Mesendoderm (in vitro differentiated cells): ENCODE data around the gene PADI4.
A peak's percentile ranks its signal among the peaks of the same experiment; 100 is the strongest.

Experiments
- DNase-seq: peaks from one replicate; pipeline ENCODE4 v3.0.0; 2013
- H2AK5ac ChIP-seq: 2 replicates; pipeline ENCODE4 v1.6.1; 2013; ENCODE audit warnings: low read length, inconsistent platforms
- H2BK120ac ChIP-seq: 2 replicates; pipeline ENCODE4 v1.6.1; 2013; ENCODE audit warnings: low read depth, mild to moderate bottlenecking, low read length, moderate library complexity, mixed read lengths
- H2BK15ac ChIP-seq: replicated peaks from 2 replicates; pipeline ENCODE4 v1.6.1; 2013; ENCODE audit warnings: low read depth, mild to moderate bottlenecking, moderate library complexity
- H2BK5ac ChIP-seq: 2 replicates; pipeline ENCODE4 v1.6.1; 2013; ENCODE audit warnings: low read length, inconsistent platforms
- H3K18ac ChIP-seq: 2 replicates; pipeline ENCODE4 v1.6.1; 2013; ENCODE audit warnings: mild to moderate bottlenecking, low read length, mixed read lengths
- H3K23ac ChIP-seq: one replicate; pipeline ENCODE4 v1.6.1; 2013; ENCODE audit warnings: low read length
- H3K27ac ChIP-seq: 2 replicates; pipeline ENCODE4 v1.5.1; 2013; ENCODE audit warnings: low read depth, mild to moderate bottlenecking, inconsistent platforms, low read length, moderate library complexity
- H3K27me3 ChIP-seq: 2 replicates; pipeline ENCODE4 v1.6.1; 2013; ENCODE audit warnings: low read length, control low read depth, mild to moderate bottlenecking, inconsistent platforms; ENCODE audit not compliant: insufficient read depth, poor library complexity
- H3K36me3 ChIP-seq: 2 replicates; pipeline ENCODE4 v1.6.1; 2013; ENCODE audit warnings: low read length, inconsistent platforms; ENCODE audit not compliant: control insufficient read depth, insufficient read depth
- H3K4ac ChIP-seq: one replicate; pipeline ENCODE4 v1.6.1; 2013; ENCODE audit warnings: low read depth, mild to moderate bottlenecking, low read length, moderate library complexity
- H3K4me1 ChIP-seq: 2 replicates; pipeline ENCODE4 v1.6.1; 2013; ENCODE audit warnings: low read depth, low read length, inconsistent platforms; ENCODE audit not compliant: control insufficient read depth
- H3K4me2 ChIP-seq: 2 replicates; pipeline ENCODE4 v1.6.1; 2013; ENCODE audit warnings: low read length
- H3K4me3 ChIP-seq: 2 replicates; pipeline ENCODE4 v1.5.1; 2013; ENCODE audit warnings: mild to moderate bottlenecking, low read length
- H3K56ac ChIP-seq: one replicate; pipeline ENCODE4 v1.6.1; 2013; ENCODE audit warnings: low read length
- H3K79me1 ChIP-seq: 2 replicates; pipeline ENCODE4 v1.6.1; 2013; ENCODE audit warnings: low read length, inconsistent platforms
- H3K79me2 ChIP-seq: 2 replicates; pipeline ENCODE4 v1.6.1; 2013; ENCODE audit warnings: mild to moderate bottlenecking, low read length; ENCODE audit not compliant: control insufficient read depth, insufficient read depth
- H3K9ac ChIP-seq: 2 replicates; pipeline ENCODE4 v1.6.1; 2013; ENCODE audit warnings: low read length, inconsistent platforms
- H4K5ac ChIP-seq: one replicate; pipeline ENCODE4 v1.6.1; 2013; ENCODE audit warnings: low read length
- H4K8ac ChIP-seq: one replicate; pipeline ENCODE4 v1.6.1; 2013; ENCODE audit warnings: low read depth, mild to moderate bottlenecking, control low read depth, low read length, moderate library complexity
- WGBS: extraction: QIAGEN DNeasy Blood & Tissue Kit; methylation state at CpG from one replicate; pipeline ENCODE4 v1.1.7; 2013; ENCODE audit warnings: low lambda C conversion rate, missing lambda C conversion rate; ENCODE audit not compliant: insufficient coverage; ENCODE audit errors: extremely low coverage; 5-methylcytosine and 5-hydroxymethylcytosine counted together

Gene PADI4

GRCh38 chr1:17350928-17351446, 43.0 kb downstream of the PADI4 start:
- Histone ChIP-seq H3K4me2 (no peak overlapping the region), H3K36me3 (no peaks in the 10 kb centered on the region), H4K5ac (no peak overlapping the region), H2BK120ac (no peak overlapping the region), H3K23ac (no peak overlapping the region), H2BK15ac (no peak overlapping the region), H3K27ac (no peak overlapping the region), H4K8ac (no peak overlapping the region), H3K79me1 (no peaks in the 10 kb centered on the region), H3K79me2 (no peaks in the 10 kb centered on the region), H3K18ac (no peak overlapping the region), H3K9ac (no peak overlapping the region), H3K56ac (no peak overlapping the region), H2BK5ac (no peak overlapping the region), H3K27me3 (no peaks in the 10 kb centered on the region), H3K4ac (no peak overlapping the region), H3K4me3 (no peak overlapping the region), H2AK5ac (no peak overlapping the region), H3K4me1 (no peaks in the 10 kb centered on the region)
- no peak for DNase-seq
- no CpG with 5 or more reads among the region's 7 CpGs for WGBS

DNA sequence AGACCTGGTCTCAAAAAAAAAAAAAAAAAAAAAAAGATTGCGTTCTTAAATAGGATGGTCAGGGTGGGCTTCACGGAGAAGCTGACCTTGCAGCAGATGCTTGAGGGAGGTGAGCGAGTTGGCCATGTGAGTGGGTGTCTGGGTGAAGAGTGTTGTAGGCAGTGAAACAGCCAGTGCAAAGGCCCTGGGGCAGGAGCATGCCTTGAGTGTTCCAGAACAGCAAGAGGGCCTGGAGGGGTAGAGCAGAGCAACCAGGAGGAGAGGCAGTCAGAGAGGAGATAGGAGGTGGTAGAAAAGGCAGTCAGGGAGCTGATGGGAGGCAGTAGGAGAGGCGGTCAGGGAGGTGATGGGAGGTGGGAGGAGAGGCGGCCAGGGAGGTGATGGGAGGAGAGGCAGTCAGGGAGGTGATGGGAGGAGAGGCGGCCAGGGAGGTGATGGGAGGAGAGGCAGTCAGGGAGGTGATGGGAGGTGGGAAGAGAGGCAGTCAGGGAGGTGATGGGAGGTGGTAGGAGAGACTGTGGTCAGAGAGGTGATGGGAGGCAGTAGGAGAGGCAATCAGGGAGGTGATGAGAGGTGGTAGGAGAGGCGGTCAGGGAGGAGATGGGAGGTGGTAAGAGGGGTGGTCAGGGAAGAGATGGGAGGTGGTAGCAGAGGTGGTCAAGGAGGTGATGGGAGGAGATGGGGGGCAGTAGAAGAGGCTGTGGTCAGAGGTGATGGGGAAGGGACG, 43.8 kb downstream of the PADI4 start:
- H3K4me1 ChIP-seq: no peaks in the 10 kb centered on the region
- WGBS: no CpG with 5 or more reads among the region's 8 CpGs

DNA sequence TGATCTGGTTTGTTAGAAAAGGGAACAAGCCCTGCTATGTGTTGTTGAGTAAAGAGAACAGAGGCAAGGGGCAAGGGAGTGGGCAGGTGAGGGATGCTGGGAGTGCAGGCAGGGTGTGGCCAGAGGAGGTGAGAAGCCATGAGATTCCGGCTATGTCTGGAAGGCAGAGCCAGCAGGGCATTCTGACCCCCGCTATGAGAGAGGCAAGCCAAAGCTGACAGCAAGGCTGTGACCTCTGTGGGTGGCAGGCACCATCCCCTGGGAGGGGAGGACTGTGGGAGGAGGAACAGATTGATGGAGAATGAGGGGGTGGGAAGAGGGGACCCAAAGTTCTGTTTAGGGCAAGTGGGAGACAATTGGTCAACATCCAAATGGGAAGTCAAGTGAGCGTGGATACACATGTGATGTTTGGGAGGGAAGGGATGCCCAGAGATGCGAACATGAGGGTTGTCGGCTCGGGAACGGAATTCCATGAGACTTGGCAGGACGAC, 44.5 kb downstream of the PADI4 start:
- no peak overlapping the region for H3K9ac ChIP-seq

More for the DNA sequence above, 43.8 kb downstream of the PADI4 start:
- Histone ChIP-seq H3K4me3 (no peak overlapping the region), H3K23ac (no peak overlapping the region), H3K4ac (no peak overlapping the region), H3K79me2 (no peaks in the 10 kb centered on the region), H2AK5ac (no peak overlapping the region), H4K8ac (no peak overlapping the region), H3K4me2 (no peak overlapping the region), H3K27ac (no peak overlapping the region), H2BK120ac (no peak overlapping the region), H3K56ac (no peak overlapping the region), H2BK15ac (no peak overlapping the region), H3K36me3 (no peaks in the 10 kb centered on the region), H4K5ac (no peak overlapping the region), H3K27me3 (no peaks in the 10 kb centered on the region), H3K18ac (no peak overlapping the region), H2BK5ac (no peak overlapping the region), H3K9ac (no peak overlapping the region), H3K79me1 (no peaks in the 10 kb centered on the region)
- no peak for DNase-seq

DNA sequence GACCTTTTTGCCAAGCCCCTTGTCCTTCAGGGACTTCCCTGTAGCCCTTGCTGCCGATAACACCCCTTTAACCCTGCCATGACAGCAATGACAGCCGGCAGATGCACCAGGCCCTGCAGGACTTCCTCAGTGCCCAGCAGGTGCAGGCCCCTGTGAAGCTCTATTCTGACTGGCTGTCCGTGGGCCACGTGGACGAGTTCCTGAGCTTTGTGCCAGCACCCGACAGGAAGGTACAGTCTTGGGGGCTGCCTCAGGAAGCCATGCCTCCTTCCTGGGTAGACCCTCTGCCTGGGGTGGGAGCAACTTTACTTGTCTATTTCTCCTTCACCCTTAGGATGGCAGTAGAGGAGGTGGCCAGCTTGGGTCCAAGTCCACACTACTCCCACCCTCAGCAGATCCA, 47.9 kb downstream of the PADI4 start:
- H3K79me2 ChIP-seq: no peaks in the 10 kb centered on the region
- H3K79me1 ChIP-seq: no peaks in the 10 kb centered on the region
- no peak overlapping the region for H4K8ac ChIP-seq
- no peak overlapping the region for H3K9ac ChIP-seq
- no CpG with 5 or more reads among the region's 6 CpGs for WGBS
- no peak overlapping the region for H2BK15ac ChIP-seq
- H3K36me3 ChIP-seq: no peaks in the 10 kb centered on the region
- H3K4me1 ChIP-seq: no peaks in the 10 kb centered on the region
- no peak overlapping the region for H2BK5ac ChIP-seq
- no peak overlapping the region for H2BK120ac ChIP-seq
- no peak overlapping the region for H3K18ac ChIP-seq
- H3K4me2 ChIP-seq: no peak overlapping the region
- no peak overlapping the region for H4K5ac ChIP-seq
- H3K23ac ChIP-seq: no peak overlapping the region
- H3K4me3 ChIP-seq: no peak overlapping the region
- no peak for DNase-seq
- H2AK5ac ChIP-seq: no peak overlapping the region
- H3K27me3 ChIP-seq: no peaks in the 10 kb centered on the region
- no peak overlapping the region for H3K4ac ChIP-seq
- no peak overlapping the region for H3K27ac ChIP-seq
- H3K56ac ChIP-seq: no peak overlapping the region

More for the DNA sequence above, 44.5 kb downstream of the PADI4 start:
- H2BK5ac ChIP-seq: no peak overlapping the region
- H3K4me2 ChIP-seq: no peak overlapping the region
- no peak overlapping the region for H3K23ac ChIP-seq
- H3K4me1 ChIP-seq: no peaks in the 10 kb centered on the region
- no peaks in the 10 kb centered on the region for H3K27me3 ChIP-seq
- WGBS: no CpG with 5 or more reads among the region's 8 CpGs
- H3K36me3 ChIP-seq: no peaks in the 10 kb centered on the region
- no peak overlapping the region for H3K4me3 ChIP-seq
- no peaks in the 10 kb centered on the region for H3K79me2 ChIP-seq
- no peak overlapping the region for H3K56ac ChIP-seq
- H2AK5ac ChIP-seq: no peak overlapping the region
- no peak overlapping the region for H2BK15ac ChIP-seq
- H3K27ac ChIP-seq: no peak overlapping the region
- DNase-seq: no peak
- H4K8ac ChIP-seq: no peak overlapping the region
- no peak overlapping the region for H3K4ac ChIP-seq
- no peaks in the 10 kb centered on the region for H3K79me1 ChIP-seq
- no peak overlapping the region for H4K5ac ChIP-seq
- no peak overlapping the region for H3K18ac ChIP-seq
- no peak overlapping the region for H2BK120ac ChIP-seq

DNA sequence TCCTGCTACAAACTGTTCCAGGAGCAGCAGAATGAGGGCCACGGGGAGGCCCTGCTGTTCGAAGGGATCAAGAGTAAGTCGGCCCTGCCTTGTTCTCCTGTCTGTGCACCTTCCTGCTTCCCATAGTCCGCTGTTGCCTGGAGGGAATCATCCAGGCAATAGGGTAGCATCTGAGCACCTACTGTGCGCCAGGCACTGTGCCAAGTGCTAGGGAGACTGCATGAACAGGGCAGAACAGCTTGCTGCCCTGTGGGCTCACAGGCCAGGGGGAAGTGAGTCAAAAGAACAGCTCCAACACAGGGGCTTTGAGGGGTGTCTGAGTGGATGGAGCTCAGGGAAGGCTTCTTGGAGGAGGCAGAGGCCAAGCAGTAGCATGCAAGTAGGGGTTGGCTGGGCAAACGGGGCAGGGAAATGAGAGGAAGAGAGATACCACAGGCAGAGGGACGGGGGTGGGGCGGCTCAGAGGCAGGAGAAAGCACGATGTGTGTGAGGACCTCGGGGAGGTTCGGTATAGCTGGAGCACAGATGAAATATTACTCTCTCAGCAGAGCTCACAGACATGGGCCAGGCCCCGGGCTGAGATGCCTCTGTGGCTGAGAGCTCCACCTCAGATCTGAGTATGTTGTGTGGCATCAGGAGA, 48.5 kb downstream of the PADI4 start:
- H3K27ac ChIP-seq: no peak overlapping the region
- no peaks in the 10 kb centered on the region for H3K79me2 ChIP-seq
- WGBS: no CpG with 5 or more reads among the region's 12 CpGs
- no peaks in the 10 kb centered on the region for H3K79me1 ChIP-seq
- no peak overlapping the region for H3K4ac ChIP-seq
- no peak overlapping the region for H3K9ac ChIP-seq
- DNase-seq: no peak
- no peak overlapping the region for H3K4me3 ChIP-seq
- no peak overlapping the region for H4K8ac ChIP-seq
- peak overlapping the region; percentile 48 for H3K23ac ChIP-seq
- H2BK5ac ChIP-seq: no peak overlapping the region
- no peak overlapping the region for H3K18ac ChIP-seq
- no peak overlapping the region for H3K4me2 ChIP-seq
- H3K4me1 ChIP-seq: no peaks in the 10 kb centered on the region
- H2BK15ac ChIP-seq: no peak overlapping the region
- H2BK120ac ChIP-seq: no peak overlapping the region
- no peaks in the 10 kb centered on the region for H3K27me3 ChIP-seq
- H3K56ac ChIP-seq: no peak overlapping the region
- H2AK5ac ChIP-seq: no peak overlapping the region
- no peak overlapping the region for H4K5ac ChIP-seq
- H3K36me3 ChIP-seq: no peaks in the 10 kb centered on the region
